ENCODE data around the gene GNPAT. TPM values are rescaled to one million over a fixed set of nuclear protein-coding genes. Genes with fewer than 3 reads are reported as not detected.

GNPAT gene
- total RNA-seq, 1 experiment from 2014 or later = 60.9 TPM

DNA sequence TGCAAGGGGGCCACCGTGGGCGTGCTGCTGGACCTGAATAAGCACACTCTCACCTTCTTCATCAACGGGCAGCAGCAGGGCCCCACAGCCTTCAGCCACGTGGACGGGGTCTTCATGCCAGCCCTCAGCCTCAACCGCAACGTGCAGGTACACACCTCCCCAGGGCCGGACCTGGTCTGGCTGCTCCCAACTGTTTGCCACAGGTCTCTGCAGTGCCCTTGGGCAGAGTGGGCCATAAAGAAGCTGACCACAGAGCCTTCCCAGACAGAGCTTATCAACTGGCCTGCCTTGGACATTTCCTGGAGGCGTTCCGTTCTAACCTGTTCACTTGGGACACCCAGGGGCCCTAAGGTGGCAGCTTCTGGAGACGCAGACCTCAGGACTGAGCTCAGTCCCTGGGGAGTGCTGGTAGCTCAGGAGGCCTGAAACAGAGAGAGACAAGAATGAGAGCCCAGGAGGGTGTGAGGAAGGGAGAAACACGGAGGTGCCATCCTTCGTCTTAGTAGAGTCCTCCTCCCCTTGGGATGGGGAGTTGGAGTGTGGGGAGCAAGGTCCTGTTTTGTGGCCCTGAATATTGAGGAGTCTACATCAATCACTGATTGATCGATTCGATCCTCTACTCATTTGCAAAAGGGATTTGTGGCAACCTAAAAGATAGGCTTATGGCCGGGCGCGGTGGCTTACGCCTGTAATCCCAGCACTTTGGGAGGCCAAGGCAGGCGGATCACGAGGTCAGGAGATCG lies 27.0 kb upstream of the GNPAT start:
- no peaks in the 10 kb centered on the region for H3K36me3 Mint-ChIP-seq (ENCODE audit: insufficient read depth, unreplicated experiment)
- no peak for DNase-seq (ENCODE audit: unreplicated experiment)
- H3K27me3 Mint-ChIP-seq (ENCODE audit: insufficient read depth, unreplicated experiment) = no peaks in the 10 kb centered on the region
- H3K9me3 Mint-ChIP-seq (ENCODE audit: unreplicated experiment) = no peaks in the 10 kb centered on the region
- no TSS peak for BruUV-seq (replicated peaks)
- no peak overlapping the region for H3K27ac Mint-ChIP-seq (ENCODE audit: low read depth, unreplicated experiment)
- intact Hi-C loops (cut with micrococcal nuclease) = loop anchor here (5.0 kb wide), 2 partner anchors 378 to 532 kb away; no protein-coding TSS in a partner anchor
- POLR2A ChIA-PET = interaction anchor here (3.1 kb wide), 1 partner anchor 235 kb away, joined by 15 read pairs; the partner anchor contains the start of genes ARV1 and TTC13
- no peak overlapping the region for H3K4me3 Mint-ChIP-seq (ENCODE audit: unreplicated experiment)
- H3K4me1 Mint-ChIP-seq (ENCODE audit: insufficient read depth, unreplicated experiment) = peaks cover 21% of the 10 kb centered on the region
- CTCF ChIA-PET = interaction anchor here (0.5 to 2.8 kb wide), 9 partner anchors 20 to 821 kb away, joined by 3 to 20 read pairs (median 3); no protein-coding TSS in a partner anchor
- TF ChIP-seq, protein P1, sequence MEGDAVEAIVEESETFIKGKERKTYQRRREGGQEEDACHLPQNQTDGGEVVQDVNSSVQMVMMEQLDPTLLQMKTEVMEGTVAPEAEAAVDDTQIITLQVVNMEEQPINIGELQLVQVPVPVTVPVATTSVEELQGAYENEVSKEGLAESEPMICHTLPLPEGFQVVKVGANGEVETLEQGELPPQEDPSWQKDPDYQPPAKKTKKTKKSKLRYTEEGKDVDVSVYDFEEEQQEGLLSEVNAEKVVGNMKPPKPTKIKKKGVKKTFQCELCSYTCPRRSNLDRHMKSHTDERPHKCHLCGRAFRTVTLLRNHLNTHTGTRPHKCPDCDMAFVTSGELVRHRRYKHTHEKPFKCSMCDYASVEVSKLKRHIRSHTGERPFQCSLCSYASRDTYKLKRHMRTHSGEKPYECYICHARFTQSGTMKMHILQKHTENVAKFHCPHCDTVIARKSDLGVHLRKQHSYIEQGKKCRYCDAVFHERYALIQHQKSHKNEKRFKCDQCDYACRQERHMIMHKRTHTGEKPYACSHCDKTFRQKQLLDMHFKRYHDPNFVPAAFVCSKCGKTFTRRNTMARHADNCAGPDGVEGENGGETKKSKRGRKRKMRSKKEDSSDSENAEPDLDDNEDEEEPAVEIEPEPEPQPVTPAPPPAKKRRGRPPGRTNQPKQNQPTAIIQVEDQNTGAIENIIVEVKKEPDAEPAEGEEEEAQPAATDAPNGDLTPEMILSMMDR (IDR thresholded peaks at IDR 0.05; ENCODE audit: unreplicated experiment) = no peak

- DNase-seq (ENCODE audit: unreplicated experiment) = no peak
- TF ChIP-seq, protein P1 (IDR thresholded peaks at IDR 0.05; ENCODE audit: unreplicated experiment) = no peak
- H3K4me1 Mint-ChIP-seq (ENCODE audit: insufficient read depth, unreplicated experiment) = peaks cover 21% of the 10 kb centered on the region
- no peak overlapping the region for H3K4me3 Mint-ChIP-seq (ENCODE audit: unreplicated experiment)
- H3K27me3 Mint-ChIP-seq (ENCODE audit: insufficient read depth, unreplicated experiment) = no peaks in the 10 kb centered on the region
- H3K27ac Mint-ChIP-seq (ENCODE audit: low read depth, unreplicated experiment) = no peak overlapping the region
- ChIA-PET POLR2A (interaction anchor here (0.6 to 3.1 kb wide), 5 partner anchors 10 to 236 kb away, joined by 3 to 15 read pairs (median 7); partner anchors contain the start of genes ARV1 and TTC13), CTCF (interaction anchor here (0.6 to 2.8 kb wide), 11 partner anchors 8 to 544 kb away, joined by 3 to 20 read pairs (median 3); no protein-coding TSS in a partner anchor)
- no peaks in the 10 kb centered on the region for H3K9me3 Mint-ChIP-seq (ENCODE audit: unreplicated experiment)
- no TSS peak for BruUV-seq (replicated peaks)
- intact Hi-C loops (cut with micrococcal nuclease) = loop anchor here (5.0 kb wide), 2 partner anchors 377 to 533 kb away; no protein-coding TSS in a partner anchor
- H3K36me3 Mint-ChIP-seq (ENCODE audit: insufficient read depth, unreplicated experiment) = no peaks in the 10 kb centered on the region
Observed at GRCh38 chr1:231214918-231215680, 25.9 kb upstream of the GNPAT start.

GRCh38 chr1:231215681-231216385 lies 25.2 kb upstream of the GNPAT start:
- Mint-ChIP-seq H3K9me3 (ENCODE audit: unreplicated experiment) (no peaks in the 10 kb centered on the region), H3K36me3 (ENCODE audit: insufficient read depth, unreplicated experiment) (no peaks in the 10 kb centered on the region), H3K27ac (ENCODE audit: low read depth, unreplicated experiment) (no peak overlapping the region), H3K4me3 (ENCODE audit: unreplicated experiment) (no peak overlapping the region), H3K27me3 (ENCODE audit: insufficient read depth, unreplicated experiment) (no peaks in the 10 kb centered on the region), H3K4me1 (ENCODE audit: insufficient read depth, unreplicated experiment) (peaks cover 21% of the 10 kb centered on the region)
- no peak for DNase-seq (ENCODE audit: unreplicated experiment)
- TF ChIP-seq, protein P1 (IDR thresholded peaks at IDR 0.05; ENCODE audit: unreplicated experiment) = no peak
- intact Hi-C loops (cut with micrococcal nuclease) = no loop called here
- no TSS peak for BruUV-seq (replicated peaks)
- ChIA-PET CTCF (interaction anchor here (0.7 to 2.8 kb wide), 10 partner anchors 9 to 418 kb away, joined by 3 to 20 read pairs (median 4); no protein-coding TSS in a partner anchor), POLR2A (interaction anchor here (0.6 to 3.1 kb wide), 11 partner anchors 9 to 237 kb away, joined by 3 to 15 read pairs (median 7); partner anchors contain the start of genes ARV1 and TTC13)

Measured in MCF 10A (cell line).